WTC11 (cell line): ENCODE results near the gene MRPS6. TPM values are rescaled to one million over a fixed set of nuclear protein-coding genes. Genes with fewer than 3 reads are reported as not detected.

Experiments
- ATAC-seq: fragments of 200-7000 bp; cut with Tn5 transposase; 2 replicates; pipeline ENCODE4 v1.10.0; 2021; ENCODE audit warnings: mild to moderate bottlenecking, moderate library complexity
- CTCF ChIA-PET: fragments of 300-600 bp; sonication (Branson Sonifier 250); formaldehyde crosslinking; loops from one replicate; lab custom pipeline; 2021; ENCODE audit warnings: antibody characterized with exemption; lab: Charles Lee
- POLR2A ChIA-PET: fragments of 350-600 bp; sonication (Branson Sonifier 250); formaldehyde crosslinking; loops from one replicate; lab custom pipeline; 2021; ENCODE audit warnings: antibody characterized with exemption; lab: Charles Lee
- DNase-seq: peaks from one replicate; pipeline ENCODE4 v3.0.0; 2021; ENCODE audit warnings: low spot score
- H3K27ac Mint-ChIP-seq: 2 replicates; pipeline ENCODE4 v1.8.0; 2021; ENCODE audit warnings: mixed read lengths
- H3K27me3 Mint-ChIP-seq: 2 replicates; pipeline ENCODE4 v1.8.0; 2021; ENCODE audit warnings: low read depth, mild to moderate bottlenecking, moderate library complexity, mixed read lengths
- H3K36me3 Mint-ChIP-seq: 2 replicates; pipeline ENCODE4 v1.8.0; 2021; ENCODE audit warnings: mixed read lengths
- H3K4me1 Mint-ChIP-seq: 2 replicates; pipeline ENCODE4 v1.8.0; 2022; ENCODE audit warnings: mixed read lengths
- H3K4me3 Mint-ChIP-seq: 2 replicates; pipeline ENCODE4 v1.8.0; 2021; ENCODE audit warnings: mild to moderate bottlenecking, moderate library complexity, mixed read lengths
- H3K9me3 Mint-ChIP-seq: 2 replicates; pipeline ENCODE4 v1.8.0; 2021; ENCODE audit warnings: mixed read lengths
- CREB1 ChIP-seq: sonication (generic); formaldehyde crosslinking; IDR thresholded peaks from 2 replicates; pipeline ENCODE4 v1.8.0; 2023; ENCODE audit warnings: mild to moderate bottlenecking, missing genetic modification reagents
- E2F5 ChIP-seq: sonication (generic); formaldehyde crosslinking; IDR thresholded peaks from 2 replicates; pipeline ENCODE4 v1.8.1; 2022; ENCODE audit warnings: mild to moderate bottlenecking, moderate library complexity, missing genetic modification reagents
- EMX1 ChIP-seq: fragments of 250-450 bp; sonication (Bioruptor Pico); IDR thresholded peaks from 2 replicates; pipeline ENCODE4 v1.8.0; 2021; ENCODE audit warnings: mild to moderate bottlenecking
- ERG ChIP-seq: fragments of 250-450 bp; sonication (Bioruptor Pico); IDR thresholded peaks from 2 replicates; pipeline ENCODE4 v1.8.0; 2021; ENCODE audit warnings: mild to moderate bottlenecking
- ESRRA ChIP-seq: sonication (generic); formaldehyde crosslinking; IDR thresholded peaks from 2 replicates; pipeline ENCODE4 v1.8.1; 2022; ENCODE audit warnings: mild to moderate bottlenecking, missing genetic modification reagents, borderline replicate concordance
- FOXJ3 ChIP-seq: sonication (generic); formaldehyde crosslinking; IDR thresholded peaks from 2 replicates; pipeline ENCODE4 v1.9.0; 2021; ENCODE audit warnings: missing genetic modification reagents, mild to moderate bottlenecking, borderline replicate concordance
- GABPB1 ChIP-seq: sonication (generic); formaldehyde crosslinking; IDR thresholded peaks from 2 replicates; pipeline ENCODE4 v1.8.1; 2023; ENCODE audit warnings: mild to moderate bottlenecking, missing genetic modification reagents
- HMGXB4 ChIP-seq: sonication (generic); formaldehyde crosslinking; IDR thresholded peaks from 2 replicates; pipeline ENCODE4 v1.8.1; 2023; ENCODE audit warnings: mild to moderate bottlenecking, moderate library complexity, missing genetic modification reagents
- MYBL2 ChIP-seq: sonication (generic); formaldehyde crosslinking; IDR thresholded peaks from 2 replicates; pipeline ENCODE4 v1.8.1; 2023; ENCODE audit warnings: mild to moderate bottlenecking, moderate library complexity, missing genetic modification reagents
- NFYB ChIP-seq: sonication (generic); formaldehyde crosslinking; conservative IDR thresholded peaks from 2 replicates; pipeline ENCODE4 v1.8.0; 2022; ENCODE audit warnings: low read depth, missing genetic modification reagents
- OVOL2 ChIP-seq: fragments of 250-450 bp; sonication (Bioruptor Pico); IDR thresholded peaks from 2 replicates; pipeline ENCODE4 v1.9.0; 2021; ENCODE audit warnings: mild to moderate bottlenecking, borderline replicate concordance
- PREB ChIP-seq: sonication (generic); formaldehyde crosslinking; IDR thresholded peaks from 2 replicates; pipeline ENCODE4 v1.8.1; 2022; ENCODE audit warnings: mild to moderate bottlenecking, missing genetic modification reagents, moderate library complexity, borderline replicate concordance
- SMAD3 ChIP-seq: sonication (generic); formaldehyde crosslinking; IDR thresholded peaks from 2 replicates; pipeline ENCODE4 v1.8.0; 2022; ENCODE audit warnings: missing genetic modification reagents, mild to moderate bottlenecking, borderline replicate concordance
- SP1 ChIP-seq: sonication (generic); formaldehyde crosslinking; conservative IDR thresholded peaks from 2 replicates; pipeline ENCODE4 v1.8.1; 2022; ENCODE audit warnings: missing genetic modification reagents
- TP53 ChIP-seq: sonication (generic); formaldehyde crosslinking; IDR thresholded peaks from 2 replicates; pipeline ENCODE4 v1.8.1; 2023; ENCODE audit warnings: mild to moderate bottlenecking, missing genetic modification reagents
- USF1 ChIP-seq: sonication (generic); formaldehyde crosslinking; IDR thresholded peaks from 2 replicates; pipeline ENCODE4 v1.8.0; 2022; ENCODE audit warnings: mild to moderate bottlenecking, missing genetic modification reagents
- ZBTB43 ChIP-seq: sonication (generic); formaldehyde crosslinking; IDR thresholded peaks from 2 replicates; pipeline ENCODE4 v1.8.1; 2023; ENCODE audit warnings: mild to moderate bottlenecking, missing genetic modification reagents
- ZNF532 ChIP-seq: fragments of 250-450 bp; sonication (Bioruptor Pico); IDR thresholded peaks from 2 replicates; pipeline ENCODE4 v1.9.0; 2021; ENCODE audit warnings: mild to moderate bottlenecking, borderline replicate concordance
- total RNA-seq: library from RNA; stranded (reverse); gene quantifications from 3 replicates; pipeline ENCODE4 v1.2.3, GENCODE V29; 2021

The MRPS6 gene
- total RNA-seq, 1 experiment from 2014 or later: 133 TPM

GRCh38 chr21:34176448-34176847 lies 103.1 kb downstream of the MRPS6 start:
- no peak for DNase-seq

GRCh38 chr21:34177919-34178567 lies 104.7 kb downstream of the MRPS6 start:
- ATAC-seq (no peak), DNase-seq (no peak)
- no peak for TF ChIP-seq FOXJ3 (CRISPR knock-in tag)
- TF ChIP-seq GABPB1 (CRISPR knock-in tag): no peak
- Mint-ChIP-seq H3K36me3 (peaks cover 4% of the 10 kb centered on the region), H3K4me3 (no peak overlapping the region), H3K4me1 (peaks cover 42% of the 10 kb centered on the region), H3K27ac (no peak overlapping the region), H3K9me3 (peaks cover 20% of the 10 kb centered on the region), H3K27me3 (peaks cover 34% of the 10 kb centered on the region)
- ChIA-PET POLR2A (no interaction called here), CTCF (interaction anchor here (1.2 kb wide), 1 partner anchor 44 kb away, joined by 3 read pairs; no protein-coding TSS in a partner anchor)

More at GRCh38 chr21:34176448-34176847, 103.1 kb downstream of the MRPS6 start:
- no peak overlapping the region for H3K4me3 Mint-ChIP-seq
- CTCF ChIA-PET: no interaction called here
- H3K4me1 Mint-ChIP-seq: peaks cover 38% of the 10 kb centered on the region
- peaks cover 18% of the 10 kb centered on the region for H3K36me3 Mint-ChIP-seq
- H3K27me3 Mint-ChIP-seq: peaks cover 34% of the 10 kb centered on the region
- peaks cover 33% of the 10 kb centered on the region for H3K9me3 Mint-ChIP-seq
- ATAC-seq: no peak
- no peak for TF ChIP-seq CREB1 (CRISPR knock-in tag)
- TF ChIP-seq MYBL2 (CRISPR knock-in tag): no peak
- TF ChIP-seq HMGXB4 (CRISPR knock-in tag): no peak
- TF ChIP-seq ZNF532 (CRISPR knock-in tag): no peak
- TF ChIP-seq TP53: no peak
- POLR2A ChIA-PET: no interaction called here
- H3K27ac Mint-ChIP-seq: no peak overlapping the region

GRCh38 chr21:34179204-34179935 lies 106.0 kb downstream of the MRPS6 start:
- H3K36me3 Mint-ChIP-seq: no peaks in the 10 kb centered on the region; the same call in 1 of the 2 replicates
- peak overlapping the region; percentile 52 for H3K4me3 Mint-ChIP-seq
- CTCF ChIA-PET: interaction anchor here (0.8 to 1.8 kb wide), 3 partner anchors 22 to 169 kb away, joined by 3 to 7 read pairs (median 3); no protein-coding TSS in a partner anchor
- peak overlapping the region; percentile 25 for H3K27ac Mint-ChIP-seq
- ATAC-seq: peak; percentile 80
- TF ChIP-seq ESRRA (CRISPR knock-in tag): no peak
- no peak for TF ChIP-seq EMX1 (CRISPR knock-in tag)
- TF ChIP-seq NFYB: no peak
- no peak for TF ChIP-seq ZBTB43 (CRISPR knock-in tag)
- no peak for TF ChIP-seq USF1 (CRISPR knock-in tag)
- TF ChIP-seq E2F5 (CRISPR knock-in tag): no peak
- TF ChIP-seq PREB (CRISPR knock-in tag): no peak
- no peak for TF ChIP-seq SMAD3
- TF ChIP-seq ERG (CRISPR knock-in tag): no peak
- TF ChIP-seq SP1 (CRISPR knock-in tag): no peak
- TF ChIP-seq OVOL2 (CRISPR knock-in tag): no peak
- peaks cover 45% of the 10 kb centered on the region for H3K4me1 Mint-ChIP-seq
- peaks cover 34% of the 10 kb centered on the region for H3K27me3 Mint-ChIP-seq
- H3K9me3 Mint-ChIP-seq: peaks cover 7% of the 10 kb centered on the region
- peak; percentile 41 for DNase-seq
- POLR2A ChIA-PET: interaction anchor here (0.7 kb wide), 1 partner anchor 198 kb away, joined by 3 read pairs; no protein-coding TSS in a partner anchor
